Chondrocyte (in vitro differentiated cells): Measurements from ENCODE around the gene ZNF423. TPM values are rescaled to one million over a fixed set of nuclear protein-coding genes. Genes with fewer than 3 reads are reported as not detected.
A peak's percentile ranks its signal among the peaks of the same experiment; 100 is the strongest.

Experiments used
- DNase-seq: peaks from one replicate; pipeline ENCODE4 v3.0.0; 2021; ENCODE audit warnings: mixed read lengths, low spot score
- H3K27ac Mint-ChIP-seq: one replicate; pipeline ENCODE4 v1.8.0; 2021; ENCODE audit warnings: mild to moderate bottlenecking, moderate library complexity, mixed read lengths; ENCODE audit not compliant: unreplicated experiment
- H3K27me3 Mint-ChIP-seq: 2 replicates; pipeline ENCODE4 v1.8.0; 2021; ENCODE audit warnings: low read depth, mixed read lengths
- H3K36me3 Mint-ChIP-seq: 2 replicates; pipeline ENCODE4 v1.8.0; 2021; ENCODE audit warnings: low read depth, mixed read lengths
- H3K4me1 Mint-ChIP-seq: 2 replicates; pipeline ENCODE4 v1.8.0; 2021; ENCODE audit warnings: low read depth, mild to moderate bottlenecking, mixed read lengths
- H3K4me3 Mint-ChIP-seq: one replicate; pipeline ENCODE4 v1.8.0; 2021; ENCODE audit warnings: mild to moderate bottlenecking, moderate library complexity, mixed read lengths; ENCODE audit not compliant: unreplicated experiment
- H3K9me3 Mint-ChIP-seq: 2 replicates; pipeline ENCODE4 v1.8.0; 2021; ENCODE audit warnings: low read depth, mixed read lengths
- total RNA-seq: library from RNA; stranded (reverse); gene quantifications from 3 replicates; pipeline ENCODE4 v1.2.1, GENCODE V29; 2021
- TF ChIP-seq, protein P1 (sequence below): fragments of 200-600 bp; sonication (generic); IDR thresholded peaks from 2 replicates; pipeline ENCODE4 v1.5.0; 2021; ENCODE audit warnings: antibody characterized with exemption, mild to moderate bottlenecking, moderate library complexity

The ZNF423 gene
- total RNA-seq, 1 donor from 2014 or later: 4.7 TPM

DNA sequence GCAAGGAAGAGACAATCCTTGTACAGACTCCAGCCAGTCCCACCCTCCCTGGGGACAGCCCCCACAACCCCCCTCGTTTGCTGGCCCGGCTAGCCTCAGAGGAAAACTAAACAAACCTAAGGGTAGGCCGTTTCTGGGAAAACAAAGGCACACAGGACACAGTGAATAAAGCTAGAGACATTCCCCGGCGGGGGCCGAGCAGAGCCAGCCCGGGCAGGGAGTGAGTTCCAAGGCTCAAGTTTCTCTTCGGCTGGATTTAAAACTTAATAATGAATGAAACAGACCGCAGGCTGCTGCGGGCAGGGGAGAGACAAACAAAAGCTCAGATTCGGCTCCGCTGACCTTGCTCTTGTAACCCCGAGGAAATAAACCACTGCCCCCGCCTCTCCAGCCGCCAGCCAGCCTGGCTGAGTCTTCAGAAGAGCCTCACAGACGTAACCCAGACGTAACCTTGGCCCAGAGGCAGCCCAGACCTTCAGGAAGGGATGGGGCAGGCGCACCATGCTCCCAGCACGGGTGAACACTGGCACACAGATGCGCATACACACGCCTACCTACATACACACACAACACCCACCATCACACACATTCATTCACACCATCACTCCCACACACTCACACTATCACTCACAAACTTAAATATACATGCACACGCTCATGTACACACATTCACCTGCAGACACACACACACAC, 216.0 kb downstream of the ZNF423 start:
- Mint-ChIP-seq H3K4me1 (peaks cover 56% of the 10 kb centered on the region), H3K9me3 (no peaks in the 10 kb centered on the region), H3K4me3 (peak overlapping the region; percentile 21), H3K36me3 (peaks cover 7% of the 10 kb centered on the region), H3K27me3 (peaks cover 2% of the 10 kb centered on the region), H3K27ac (peak overlapping the region; percentile 52)
- DNase-seq: no peak
- TF ChIP-seq, protein P1, sequence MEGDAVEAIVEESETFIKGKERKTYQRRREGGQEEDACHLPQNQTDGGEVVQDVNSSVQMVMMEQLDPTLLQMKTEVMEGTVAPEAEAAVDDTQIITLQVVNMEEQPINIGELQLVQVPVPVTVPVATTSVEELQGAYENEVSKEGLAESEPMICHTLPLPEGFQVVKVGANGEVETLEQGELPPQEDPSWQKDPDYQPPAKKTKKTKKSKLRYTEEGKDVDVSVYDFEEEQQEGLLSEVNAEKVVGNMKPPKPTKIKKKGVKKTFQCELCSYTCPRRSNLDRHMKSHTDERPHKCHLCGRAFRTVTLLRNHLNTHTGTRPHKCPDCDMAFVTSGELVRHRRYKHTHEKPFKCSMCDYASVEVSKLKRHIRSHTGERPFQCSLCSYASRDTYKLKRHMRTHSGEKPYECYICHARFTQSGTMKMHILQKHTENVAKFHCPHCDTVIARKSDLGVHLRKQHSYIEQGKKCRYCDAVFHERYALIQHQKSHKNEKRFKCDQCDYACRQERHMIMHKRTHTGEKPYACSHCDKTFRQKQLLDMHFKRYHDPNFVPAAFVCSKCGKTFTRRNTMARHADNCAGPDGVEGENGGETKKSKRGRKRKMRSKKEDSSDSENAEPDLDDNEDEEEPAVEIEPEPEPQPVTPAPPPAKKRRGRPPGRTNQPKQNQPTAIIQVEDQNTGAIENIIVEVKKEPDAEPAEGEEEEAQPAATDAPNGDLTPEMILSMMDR: no peak

DNA sequence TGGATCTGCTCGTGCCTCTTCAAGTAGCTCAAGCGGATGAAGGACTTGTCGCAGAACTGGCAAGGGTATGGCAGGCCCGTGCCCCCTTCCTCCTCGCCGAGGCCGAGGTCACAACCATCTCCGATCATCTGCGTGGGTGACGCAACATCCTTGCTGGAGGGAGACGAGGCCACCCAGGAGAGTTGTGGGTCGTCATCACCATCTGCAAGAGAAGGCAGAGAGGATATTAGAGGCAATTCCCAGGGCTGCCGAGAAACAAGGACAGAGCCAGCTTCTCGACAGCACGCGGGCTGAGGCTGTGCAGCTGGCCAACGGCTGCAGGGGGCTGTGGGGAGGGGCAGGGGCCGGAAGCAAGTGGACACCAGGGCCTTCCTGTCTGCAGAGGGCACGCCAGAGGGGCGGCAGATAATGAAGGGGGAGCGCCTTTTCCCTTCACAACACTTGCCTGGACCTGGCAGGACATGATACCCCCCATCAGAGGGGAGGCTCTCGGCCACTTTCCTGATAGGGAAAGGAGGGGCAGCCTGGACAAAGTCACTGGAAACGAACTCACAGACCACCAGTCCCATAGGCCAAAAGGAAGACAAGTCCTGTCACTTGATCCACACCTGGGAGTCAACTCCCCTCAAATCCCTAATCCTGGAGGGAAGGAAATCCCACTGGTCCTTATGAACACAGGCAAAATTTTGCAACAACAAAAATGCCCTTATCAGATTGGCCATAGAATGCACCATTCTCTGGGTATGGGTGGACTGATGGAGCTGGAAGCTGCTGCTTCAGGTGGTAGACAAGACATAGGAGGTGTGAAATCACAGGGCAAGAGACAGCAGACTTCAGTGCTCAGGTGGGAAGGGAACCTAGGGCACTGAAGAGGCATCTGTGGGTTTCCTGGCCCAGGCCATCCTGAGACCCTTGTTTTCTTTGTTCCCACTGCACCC, 217.0 kb downstream of the ZNF423 start:
- peaks cover 51% of the 10 kb centered on the region for H3K4me1 Mint-ChIP-seq
- TF ChIP-seq, protein P1: no peak
- peaks cover 2% of the 10 kb centered on the region for H3K27me3 Mint-ChIP-seq
- H3K4me3 Mint-ChIP-seq: no peak overlapping the region
- H3K9me3 Mint-ChIP-seq: no peaks in the 10 kb centered on the region
- H3K36me3 Mint-ChIP-seq: peaks cover 7% of the 10 kb centered on the region
- H3K27ac Mint-ChIP-seq: peak overlapping the region; percentile 52
- DNase-seq: no peak

DNA sequence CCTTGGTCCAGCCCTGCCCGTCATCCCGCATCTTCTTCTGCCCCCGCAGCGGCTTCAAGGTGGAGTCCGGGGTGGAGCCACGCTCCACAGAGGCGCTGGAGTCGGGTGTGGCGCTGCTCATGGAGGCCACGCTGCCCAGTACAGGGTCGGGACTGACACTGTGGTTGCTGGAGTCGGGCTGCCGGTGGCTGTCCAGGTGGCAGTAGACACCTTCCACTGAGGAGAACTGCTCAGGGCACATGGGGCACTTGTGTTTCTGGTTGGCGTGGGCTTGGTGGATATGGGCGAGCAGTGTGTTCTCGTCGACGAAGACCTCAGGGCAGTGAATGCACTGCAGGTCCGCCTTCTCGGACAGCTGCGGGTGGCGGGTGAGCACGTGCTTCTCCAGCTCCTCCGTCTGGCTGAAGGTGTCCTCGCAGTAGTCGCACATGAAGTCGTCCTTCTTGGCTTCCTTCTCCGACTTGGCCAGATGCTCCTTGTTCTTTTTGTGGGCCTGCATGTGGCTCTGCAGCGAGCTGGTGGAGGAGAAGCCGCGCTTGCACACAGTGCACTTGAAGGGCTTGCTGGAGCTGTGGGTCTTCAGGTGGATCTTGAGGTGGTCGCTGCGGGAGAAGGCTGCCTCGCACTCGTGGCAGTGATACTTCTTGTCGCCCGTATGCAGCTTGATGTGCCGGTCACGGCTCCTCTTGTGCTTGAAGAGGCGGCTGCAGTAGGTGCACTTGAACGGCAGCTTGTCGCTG, 217.8 kb downstream of the ZNF423 start:
- DNase-seq: no peak
- H3K4me1 Mint-ChIP-seq: peaks cover 43% of the 10 kb centered on the region
- peaks cover 2% of the 10 kb centered on the region for H3K27me3 Mint-ChIP-seq
- H3K36me3 Mint-ChIP-seq: peaks cover 7% of the 10 kb centered on the region
- TF ChIP-seq, protein P1: no peak
- H3K4me3 Mint-ChIP-seq: no peak overlapping the region
- no peaks in the 10 kb centered on the region for H3K9me3 Mint-ChIP-seq
- no peak overlapping the region for H3K27ac Mint-ChIP-seq

DNA sequence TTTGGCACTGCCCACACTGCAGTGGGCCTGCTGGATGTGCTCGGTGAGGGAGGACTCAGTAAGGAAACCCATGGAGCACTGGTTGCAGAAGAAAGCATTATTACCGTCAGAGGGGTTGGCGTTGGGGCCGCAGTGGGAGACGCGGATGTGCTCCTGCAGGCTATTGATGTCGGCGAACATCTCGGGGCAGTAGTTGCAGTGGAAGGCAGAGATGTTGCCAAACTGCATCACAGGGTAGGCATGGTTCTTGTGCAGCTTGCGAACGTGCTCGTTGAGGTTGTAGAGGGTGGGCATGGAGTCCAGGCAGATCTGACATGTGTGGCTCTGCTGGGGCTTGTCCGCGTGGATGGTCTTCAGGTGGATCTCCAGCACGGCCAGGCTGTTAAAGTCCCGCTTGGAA, 218.4 kb downstream of the ZNF423 start:
- no peak overlapping the region for H3K27ac Mint-ChIP-seq
- H3K27me3 Mint-ChIP-seq: peaks cover 2% of the 10 kb centered on the region
- H3K4me3 Mint-ChIP-seq: no peak overlapping the region
- TF ChIP-seq, protein P1: no peak
- H3K9me3 Mint-ChIP-seq: no peaks in the 10 kb centered on the region
- no peak for DNase-seq
- peaks cover 38% of the 10 kb centered on the region for H3K4me1 Mint-ChIP-seq
- peaks cover 7% of the 10 kb centered on the region for H3K36me3 Mint-ChIP-seq

DNA sequence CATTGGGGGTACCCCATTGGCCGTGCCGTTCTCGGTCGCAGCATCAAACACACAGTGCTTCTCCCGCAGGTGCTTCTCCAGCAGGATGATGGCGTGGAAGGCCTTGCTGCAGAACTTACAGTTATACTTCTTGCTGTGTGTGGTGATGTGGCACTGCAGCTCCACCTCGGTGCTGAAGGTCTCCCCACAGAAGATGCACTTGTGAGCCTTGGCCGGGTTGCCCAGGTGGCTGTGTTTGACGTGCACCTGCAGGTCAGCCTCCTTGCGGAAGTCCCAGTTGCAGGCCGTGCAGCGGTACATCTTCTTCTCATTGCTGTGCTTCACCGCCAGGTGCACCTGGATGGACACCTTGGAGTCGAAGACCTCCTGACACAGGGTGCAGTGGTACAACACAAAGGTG, 219.3 kb downstream of the ZNF423 start:
- H3K27ac Mint-ChIP-seq: no peak overlapping the region
- H3K4me3 Mint-ChIP-seq: no peak overlapping the region
- TF ChIP-seq, protein P1: no peak
- peak; percentile 81 for DNase-seq
- no peaks in the 10 kb centered on the region for H3K9me3 Mint-ChIP-seq
- H3K4me1 Mint-ChIP-seq: peaks cover 36% of the 10 kb centered on the region
- H3K36me3 Mint-ChIP-seq: peaks cover 7% of the 10 kb centered on the region
- peaks cover 2% of the 10 kb centered on the region for H3K27me3 Mint-ChIP-seq
